Thymus (tissue), 11 donors: ENCODE results near the gene MGAT5B. TPM values are rescaled to one million over a fixed set of nuclear protein-coding genes. Genes with fewer than 3 reads are reported as not detected.
A peak's percentile ranks its signal among the peaks of the same experiment; 100 is the strongest.

Experiments used
- DNase-seq, 9 donors: peaks; one replicate each; pipeline ENCODE4 v3.0.0-alpha.2; 2013; ENCODE audit warnings: low spot score in 9 of 9, low read depth in 6 of 9, missing footprints in 1 of 9
- H3K27ac ChIP-seq, 2 donors: one replicate each; pipeline ENCODE4 v1.5.1; 2013; ENCODE audit warnings: control low read depth in 1 of 2, low read depth in 1 of 2, low read length in 1 of 2, mild to moderate bottlenecking in 1 of 2, moderate library complexity in 1 of 2
- H3K27me3 ChIP-seq, 2 donors: one replicate each; pipeline ENCODE4 v1.5.1; 2013; ENCODE audit warnings: low read length in 1 of 2; ENCODE audit not compliant: control insufficient read depth in 2 of 2, insufficient read depth in 1 of 2
- H3K36me3 ChIP-seq, 2 donors: one replicate each; pipeline ENCODE4 v1.5.1; 2013; ENCODE audit warnings: low read length in 1 of 2, mild to moderate bottlenecking in 1 of 2, moderate library complexity in 1 of 2; ENCODE audit not compliant: control insufficient read depth in 2 of 2, insufficient read depth in 2 of 2
- H3K4me1 ChIP-seq, 2 donors: one replicate each; pipeline ENCODE4 v1.5.1; 2013; ENCODE audit warnings: low read length in 2 of 2; ENCODE audit not compliant: control insufficient read depth in 2 of 2, insufficient read depth in 2 of 2
- H3K4me3 ChIP-seq, 2 donors: one replicate each; pipeline ENCODE4 v1.5.1; 2013; ENCODE audit warnings: low read length in 2 of 2, control low read depth in 1 of 2, mild to moderate bottlenecking in 1 of 2
- H3K9me3 ChIP-seq, 2 donors: one replicate each; pipeline ENCODE4 v1.5.1; 2013; ENCODE audit warnings: low read length in 1 of 2, mild to moderate bottlenecking in 1 of 2; ENCODE audit not compliant: control insufficient read depth in 2 of 2, insufficient read depth in 1 of 2
- WGBS: extraction: QIAGEN DNeasy Blood & Tissue Kit; methylation state at CpG from one replicate; pipeline ENCODE4 v1.1.7; 2013; 5-methylcytosine and 5-hydroxymethylcytosine counted together
- polyA plus RNA-seq: library from polyadenylated mRNA; stranded (reverse); fragments of 200-250 nt; gene quantifications from one replicate; pipeline ENCODE4 v1.2.3, GENCODE V29; 2013
- total RNA-seq: library from RNA; stranded (reverse); fragments of 120-200 nt; gene quantifications from one replicate; pipeline ENCODE4 v1.2.4, GENCODE V29; 2013
- donor health status: healthy.

MGAT5B gene
- total and polyA plus RNA-seq, 2 donors, result 0.09 to 1.0 TPM

DNA sequence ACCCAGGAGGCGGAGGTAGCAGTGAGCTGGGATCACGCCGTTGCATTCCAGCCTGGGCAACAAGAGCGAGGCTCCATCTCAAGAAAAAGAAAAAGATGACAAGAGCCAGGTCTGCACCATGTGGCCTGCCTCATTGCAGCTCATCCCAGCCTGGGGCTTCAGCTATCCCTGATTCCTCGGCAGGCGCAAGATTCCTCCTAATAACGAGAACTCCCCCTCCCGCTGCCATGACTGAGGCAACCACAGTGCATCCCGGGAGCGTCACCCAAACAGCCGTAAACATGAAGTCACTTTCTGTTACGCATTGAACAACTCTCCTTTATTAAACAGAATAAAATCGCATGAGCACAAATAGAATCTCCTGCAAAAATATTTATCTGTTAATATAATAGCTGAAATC is 120.6 kb downstream of the MGAT5B start:
- WGBS, result 98% methylated on average over 13 of the region's 13 CpGs

DNA sequence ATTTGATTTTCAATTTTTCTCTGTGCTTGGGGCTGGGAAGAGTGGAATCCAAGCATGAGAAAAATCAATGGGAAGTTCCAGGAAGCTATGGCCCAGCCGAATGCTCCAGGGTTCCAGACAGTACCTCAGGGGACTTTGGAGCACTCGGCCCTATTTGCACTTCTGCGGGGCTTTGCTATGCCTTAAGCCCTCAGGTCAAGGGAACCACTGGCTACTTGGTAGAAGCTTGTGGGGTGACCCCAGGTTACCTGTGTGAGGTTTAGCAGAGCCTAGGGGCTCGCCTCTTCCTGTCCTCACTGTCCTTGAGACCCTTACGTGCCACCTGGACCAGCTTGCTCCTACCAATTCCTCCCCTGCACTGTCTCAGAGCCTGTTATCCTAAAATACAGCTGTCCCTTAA is 121.3 kb downstream of the MGAT5B start:
- Histone ChIP-seq H3K27ac (no peak overlapping the region), H3K27me3 (no peaks in the 10 kb centered on the region), H3K36me3 (peaks cover 0 to 13% of the 10 kb centered on the region in 2 donors), H3K4me1 (peaks cover 18 to 41% of the 10 kb centered on the region in 2 donors), H3K9me3 (peaks cover 0 to 5% of the 10 kb centered on the region in 2 donors), H3K4me3 (no peak overlapping the region)
- WGBS, result 87% methylated on average over 5 of the region's 5 CpGs
- no peak for DNase-seq

More for the DNA sequence above, 120.6 kb downstream of the MGAT5B start:
- Histone ChIP-seq H3K4me3 (no peak overlapping the region), H3K36me3 (peaks cover 0 to 13% of the 10 kb centered on the region in 2 donors), H3K9me3 (peaks cover 0 to 4% of the 10 kb centered on the region in 2 donors), H3K4me1 (peaks cover 16 to 34% of the 10 kb centered on the region in 2 donors), H3K27ac (no peak overlapping the region), H3K27me3 (no peaks in the 10 kb centered on the region)
- no peak for DNase-seq

DNA sequence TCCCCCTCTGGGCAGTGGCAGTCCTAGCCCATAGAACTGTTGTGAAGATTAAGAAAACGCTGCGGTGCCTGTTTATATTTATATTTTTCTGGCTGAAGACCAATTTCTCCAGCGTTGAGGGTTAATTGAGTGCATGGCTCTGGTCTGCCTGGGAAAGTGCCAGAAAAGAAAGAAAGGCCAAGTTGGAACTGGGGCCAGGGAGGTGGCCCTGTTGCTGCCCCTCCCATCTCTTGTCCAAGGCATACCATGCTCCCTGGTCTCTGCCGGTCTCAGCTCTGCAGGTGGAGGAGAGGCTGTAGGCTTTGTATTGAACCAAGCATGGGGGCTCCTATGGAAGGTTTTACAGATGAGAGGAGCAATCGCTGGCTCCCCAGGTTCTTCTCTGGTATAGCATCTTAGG is 124.7 kb downstream of the MGAT5B start:
- DNase-seq, result no peak
- Histone ChIP-seq H3K4me3 (no peak overlapping the region), H3K4me1 (peaks cover 27 to 64% of the 10 kb centered on the region in 2 donors), H3K36me3 (peaks cover 0 to 10% of the 10 kb centered on the region in 2 donors), H3K27me3 (no peaks in the 10 kb centered on the region), H3K9me3 (peaks cover 1 to 5% of the 10 kb centered on the region in 2 donors), H3K27ac (peak overlapping the region in 1 of 2 donors; percentile 98)
- WGBS, result 90% methylated on average over 5 of the region's 5 CpGs

DNA sequence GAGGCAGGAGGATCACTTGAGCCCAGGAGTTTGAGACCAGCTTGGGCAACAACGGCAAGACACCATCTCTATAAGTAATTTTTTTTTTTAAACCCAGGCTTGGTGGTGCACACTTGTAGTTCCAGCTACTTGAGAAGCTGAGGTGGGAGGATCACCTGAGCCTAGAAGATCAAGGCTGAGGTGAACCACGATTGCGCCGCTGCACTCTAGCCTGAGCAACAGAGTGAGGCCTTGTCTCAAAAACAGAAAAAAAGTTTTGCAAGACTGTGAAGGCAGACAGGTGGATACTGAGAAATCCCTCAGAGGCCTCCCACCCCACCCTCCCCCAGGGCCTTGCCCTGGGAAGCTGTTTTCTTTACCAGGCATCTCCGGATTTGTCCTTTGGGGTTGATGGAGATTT is 125.4 kb downstream of the MGAT5B start:
- Histone ChIP-seq H3K4me3 (peak overlapping the region; percentile 64 to 76), H3K27ac (peak overlapping the region; percentile 84 to 98), H3K27me3 (no peaks in the 10 kb centered on the region), H3K36me3 (peaks cover 0 to 7% of the 10 kb centered on the region in 2 donors), H3K4me1 (peaks cover 29 to 69% of the 10 kb centered on the region in 2 donors), H3K9me3 (peaks cover 1 to 5% of the 10 kb centered on the region in 2 donors)
- peak in 6 of 9 donors; percentile 24 to 78 (median 47) for DNase-seq
- WGBS, result 29% methylated on average over 5 of the region's 5 CpGs

DNA sequence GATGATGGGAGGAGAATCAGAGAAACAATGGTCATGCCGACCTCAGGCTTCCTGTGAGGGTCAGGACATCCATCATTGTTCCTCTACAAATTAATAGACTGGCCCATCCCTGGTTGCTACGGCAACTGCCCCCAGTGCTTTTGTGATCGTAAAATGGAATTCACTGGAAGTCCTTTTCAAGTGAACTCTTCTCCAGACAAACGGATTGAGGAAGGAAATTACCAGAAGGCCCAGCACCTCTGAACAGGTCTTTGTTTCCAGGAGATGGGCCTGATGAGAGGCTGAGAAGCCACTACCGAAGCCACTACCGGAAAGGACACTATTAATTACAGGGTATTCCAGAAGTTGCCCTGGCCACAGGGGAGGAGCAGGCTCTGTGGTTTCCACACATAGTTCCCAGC is 126.0 kb downstream of the MGAT5B start:
- Histone ChIP-seq H3K4me3 (peak overlapping the region; percentile 64 to 76), H3K9me3 (peaks cover 1 to 5% of the 10 kb centered on the region in 2 donors), H3K27ac (peak overlapping the region; percentile 84 to 98), H3K4me1 (peaks cover 35 to 75% of the 10 kb centered on the region in 2 donors), H3K27me3 (no peaks in the 10 kb centered on the region), H3K36me3 (peaks cover 0 to 7% of the 10 kb centered on the region in 2 donors)
- 52% methylated on average over 6 of the region's 6 CpGs for WGBS
- DNase-seq, result peak in 1 of 9 donors; percentile 30

DNA sequence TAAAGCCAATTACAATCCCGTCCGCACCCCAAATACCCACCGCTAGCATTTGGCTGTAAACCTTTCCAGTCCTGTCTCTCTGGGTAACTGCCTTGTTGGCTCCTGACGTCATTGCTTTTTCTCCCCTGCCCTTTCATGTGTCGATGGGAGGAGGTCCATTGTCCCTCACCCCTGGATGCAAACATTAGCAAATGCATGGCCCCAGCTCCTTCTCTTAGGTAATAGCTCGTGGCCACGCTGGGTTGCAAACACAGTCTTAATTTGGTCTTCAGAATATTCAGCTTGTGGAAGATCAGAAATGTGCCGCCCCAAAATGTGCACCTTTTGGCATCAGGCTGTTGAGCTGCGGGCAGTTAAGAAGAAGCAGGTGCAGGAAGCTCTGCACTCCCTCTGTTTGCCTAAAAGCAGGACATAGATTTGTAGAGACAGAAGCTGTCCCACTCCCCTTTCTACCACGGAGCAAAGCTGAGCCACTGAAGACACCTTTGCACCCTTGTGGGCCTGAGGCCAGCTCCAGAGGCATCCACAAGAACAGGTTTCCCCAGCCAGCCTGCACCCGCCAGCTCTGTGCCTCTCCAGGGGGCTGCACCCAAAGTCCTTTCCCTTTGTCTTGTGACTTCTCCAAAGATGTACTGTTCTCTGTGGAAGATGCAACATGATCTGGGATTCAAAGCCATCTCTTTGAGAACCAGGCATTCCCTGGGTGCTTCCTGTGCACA is 127.3 kb downstream of the MGAT5B start:
- Histone ChIP-seq H3K4me1 (peaks cover 41 to 83% of the 10 kb centered on the region in 2 donors), H3K27ac (peak overlapping the region; percentile 97 to 98), H3K27me3 (no peaks in the 10 kb centered on the region), H3K9me3 (peaks cover 1 to 5% of the 10 kb centered on the region in 2 donors), H3K36me3 (peaks cover 0 to 7% of the 10 kb centered on the region in 2 donors), H3K4me3 (peak overlapping the region; percentile 64 to 76)
- 14% methylated on average over 11 of the region's 11 CpGs for WGBS
- DNase-seq, result peak in 8 of 9 donors; percentile 47 to 84 (median 55)

DNA sequence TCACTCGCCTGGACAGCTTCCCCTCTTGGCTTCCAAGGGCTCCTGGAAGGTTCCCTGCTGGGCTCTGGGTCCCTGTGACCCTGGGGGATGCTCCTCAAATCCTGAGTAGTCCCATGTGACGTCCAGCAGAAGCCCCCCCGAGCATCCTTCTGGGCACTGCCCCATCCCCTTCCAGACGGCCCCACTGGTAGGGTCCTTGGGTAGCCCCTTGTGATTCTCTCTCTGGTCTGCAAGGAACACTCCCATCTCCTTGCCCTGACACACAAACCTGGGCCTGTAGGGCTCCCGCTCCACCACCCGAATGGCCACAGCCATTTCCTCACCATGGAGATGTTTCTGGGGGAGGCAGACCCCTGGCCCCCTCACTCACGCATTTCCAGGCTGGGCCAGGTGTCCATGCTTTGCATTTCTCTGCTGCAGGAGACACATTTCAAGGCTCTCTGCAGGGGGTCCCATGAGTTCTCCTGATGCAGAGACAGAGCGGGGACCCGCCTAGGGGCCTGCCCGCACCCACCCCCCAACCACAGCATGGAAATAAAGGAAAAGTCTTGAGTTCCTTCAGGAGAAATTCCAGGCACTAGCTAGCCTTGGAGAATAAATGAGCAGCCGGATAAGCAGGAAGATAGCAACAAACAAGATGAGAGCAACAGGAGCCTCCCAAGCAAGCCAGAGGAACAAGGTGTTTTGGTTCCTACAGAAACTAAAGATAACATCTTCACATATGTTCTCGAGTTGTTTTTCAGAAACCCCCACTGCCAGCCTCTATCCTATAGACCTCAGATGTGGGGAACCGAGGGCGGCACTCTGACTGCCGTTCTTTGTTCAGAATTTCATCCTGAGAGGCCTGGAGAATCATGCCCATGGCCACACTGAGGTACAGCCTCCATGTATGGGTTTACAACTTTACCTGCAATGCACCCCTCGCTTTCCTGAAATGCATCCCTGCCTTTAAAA is 128.8 kb downstream of the MGAT5B start:
- WGBS, result 56% methylated on average over 16 of the region's 16 CpGs
- peak overlapping the region; percentile 91 to 99 for H3K27ac ChIP-seq

DNA sequence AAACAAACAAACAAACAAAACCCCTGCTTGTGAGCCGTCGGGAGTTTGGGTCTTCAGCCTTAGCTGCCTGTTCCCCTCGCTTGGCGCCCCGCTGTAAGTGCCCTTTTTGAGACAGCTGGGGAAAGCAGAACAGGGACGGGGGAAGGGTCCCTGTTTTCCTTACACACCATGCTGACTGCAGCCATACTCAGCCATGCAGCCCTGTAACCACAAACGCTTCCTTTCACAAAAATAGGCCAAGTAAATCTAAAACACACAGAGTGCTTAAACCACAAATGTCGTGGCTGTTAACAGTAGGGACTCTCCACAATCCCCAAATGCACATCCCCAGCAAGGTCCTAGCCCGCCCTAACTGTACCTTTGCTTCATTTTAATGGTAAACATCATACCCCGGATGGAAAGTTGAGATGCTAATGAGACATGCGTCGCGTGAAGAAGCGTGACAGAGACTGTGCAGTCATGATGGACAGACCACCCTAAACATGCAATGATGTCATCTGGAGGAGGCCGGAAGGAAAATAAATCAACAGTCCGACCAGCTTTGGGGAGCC is 129.9 kb downstream of the MGAT5B start:
- peak; percentile 62 to 91 (median 75) for DNase-seq
- Histone ChIP-seq H3K9me3 (peaks cover 1 to 8% of the 10 kb centered on the region in 2 donors), H3K4me1 (peaks cover 32 to 70% of the 10 kb centered on the region in 2 donors), H3K27ac (peak overlapping the region; percentile 91 to 99), H3K36me3 (no peaks in the 10 kb centered on the region), H3K4me3 (peak overlapping the region; percentile 62 to 64), H3K27me3 (no peaks in the 10 kb centered on the region)
- 2% methylated on average over 16 of the region's 16 CpGs for WGBS

More for the DNA sequence above, 128.8 kb downstream of the MGAT5B start:
- Histone ChIP-seq H3K27me3 (no peaks in the 10 kb centered on the region), H3K9me3 (peaks cover 1 to 5% of the 10 kb centered on the region in 2 donors), H3K4me1 (peaks cover 41 to 78% of the 10 kb centered on the region in 2 donors), H3K4me3 (peak overlapping the region; percentile 62 to 64), H3K36me3 (peaks cover 0 to 3% of the 10 kb centered on the region in 2 donors)
- DNase-seq, result peak in 7 of 9 donors; percentile 29 to 77 (median 56)
